Neural cell (in vitro differentiated cells): ENCODE data around the gene SMG1. TPM values are rescaled to one million over a fixed set of nuclear protein-coding genes. Genes with fewer than 3 reads are reported as not detected.
"Not testable (repeated sequence)": the region's sequence is repeated elsewhere in the genome, so short reads cannot be mapped to it uniquely, and the experiment has no call there.

Source experiments
- H2AFZ ChIP-seq: fragments of 200-600, 300-800 bp; sonication (generic), shearing (Covaris generic); 2 replicates; pipeline ENCODE4 v1.6.0; 2014; ENCODE audit warnings: low read depth, mild to moderate bottlenecking, antibody characterized with exemption, low read length, moderate library complexity
- H3F3A ChIP-seq: fragments of 200-600 bp; shearing (Covaris generic); 2 replicates; pipeline ENCODE4 v1.6.1; 2016; ENCODE audit warnings: mild to moderate bottlenecking, moderate library complexity, mixed read lengths, antibody characterized with exemption, low read length; ENCODE audit not compliant: insufficient read depth, poor library complexity, severe bottlenecking
- H3K27ac ChIP-seq: fragments of 200-600, 300-800 bp; sonication (generic), shearing (Covaris generic); 2 replicates; pipeline ENCODE4 v1.5.1; 2014; ENCODE audit warnings: mild to moderate bottlenecking, low read length, moderate library complexity
- H3K27me3 ChIP-seq: fragments of 300-800, 200-600 bp; sonication (generic), shearing (Covaris generic); 2 replicates; pipeline ENCODE4 v1.6.0; 2014; ENCODE audit warnings: mild to moderate bottlenecking, low read depth, low read length, moderate library complexity; ENCODE audit not compliant: insufficient read depth
- H3K36me3 ChIP-seq: fragments of 300-800, 200-600 bp; sonication (generic), shearing (Covaris generic); 2 replicates; pipeline ENCODE4 v1.5.1; 2014; ENCODE audit warnings: mild to moderate bottlenecking, antibody characterized with exemption, low read length, moderate library complexity; ENCODE audit not compliant: insufficient read depth
- H3K4me2 ChIP-seq: fragments of 300-800, 200-600 bp; sonication (generic), shearing (Covaris generic); 2 replicates; pipeline ENCODE4 v1.6.0; 2014; ENCODE audit warnings: mild to moderate bottlenecking, low read length
- H3K4me3 ChIP-seq: fragments of 300-800, 200-600 bp; sonication (generic), shearing (Covaris generic); 2 replicates; pipeline ENCODE4 v1.5.1; 2014; ENCODE audit warnings: mild to moderate bottlenecking, low read length, moderate library complexity
- H3K79me2 ChIP-seq: fragments of 200-600 bp; shearing (Covaris generic); replicated peaks from 2 replicates; pipeline ENCODE4 v1.6.0; 2014; ENCODE audit warnings: mild to moderate bottlenecking, low read length, moderate library complexity; ENCODE audit not compliant: insufficient read depth
- H3K9ac ChIP-seq: fragments of 300-800, 200-600 bp; sonication (generic), shearing (Covaris generic); 2 replicates; pipeline ENCODE4 v1.6.1; 2016; ENCODE audit warnings: mild to moderate bottlenecking, low read length, mixed read lengths
- H3K9me2 ChIP-seq: fragments of 200-600 bp; shearing (Covaris generic); 2 replicates; pipeline ENCODE4 v1.6.1; 2016; ENCODE audit warnings: mild to moderate bottlenecking, low read length, mixed read lengths; ENCODE audit not compliant: insufficient read depth
- H3K9me3 ChIP-seq: fragments of 200-600, 300-800 bp; sonication (generic), shearing (Covaris generic); 2 replicates; pipeline ENCODE4 v1.6.1; 2016; ENCODE audit warnings: mild to moderate bottlenecking, mixed run types, low read length, moderate library complexity, mixed read lengths
- H4K20me1 ChIP-seq: fragments of 200-600 bp; shearing (Covaris generic); 2 replicates; pipeline ENCODE4 v1.6.1; 2016; ENCODE audit warnings: mild to moderate bottlenecking, mixed run types; ENCODE audit not compliant: insufficient read depth
- CTCF ChIP-seq: fragments of 450-650 bp; IDR thresholded peaks from 2 replicates; pipeline ENCODE4 v1.5.1; 2014; ENCODE audit warnings: antibody characterized with exemption, mild to moderate bottlenecking, moderate library complexity; ENCODE audit not compliant: poor library complexity, severe bottlenecking
- EP300 ChIP-seq: fragments of 450-650 bp; conservative IDR thresholded peaks from 2 replicates; pipeline ENCODE4 v1.6.1; 2014; ENCODE audit warnings: antibody characterized with exemption, mild to moderate bottlenecking, moderate library complexity; ENCODE audit not compliant: poor library complexity, severe bottlenecking
- EZH2 ChIP-seq: fragments of 200-600, 300-800 bp; shearing (Covaris generic), sonication (generic); IDR thresholded peaks from 2 replicates; pipeline ENCODE4 v1.6.1; 2014; ENCODE audit warnings: antibody characterized with exemption, low read length, borderline replicate concordance, mild to moderate bottlenecking; ENCODE audit not compliant: insufficient read depth, poor library complexity, severe bottlenecking
- MXI1 ChIP-seq: fragments of 450-650 bp; conservative IDR thresholded peaks from 2 replicates; pipeline ENCODE4 v1.6.1; 2014; ENCODE audit warnings: antibody characterized with exemption, mild to moderate bottlenecking; ENCODE audit not compliant: poor library complexity, severe bottlenecking
- POLR2AphosphoS5 ChIP-seq: IDR thresholded peaks from 2 replicates; pipeline ENCODE4 v1.6.1; 2012
- RAD21 ChIP-seq: fragments of 450-650 bp; conservative IDR thresholded peaks from 2 replicates; pipeline ENCODE4 v1.6.1; 2014; ENCODE audit warnings: antibody characterized with exemption, mild to moderate bottlenecking, moderate library complexity
- REST ChIP-seq: IDR thresholded peaks from 2 replicates; pipeline ENCODE4 v1.6.1; 2012; ENCODE audit warnings: borderline replicate concordance
- SMC3 ChIP-seq: fragments of 450-650 bp; conservative IDR thresholded peaks from 2 replicates; pipeline ENCODE4 v1.6.1; 2014; ENCODE audit warnings: antibody characterized with exemption, mild to moderate bottlenecking, moderate library complexity; ENCODE audit not compliant: poor library complexity
- TAF1 ChIP-seq: IDR thresholded peaks from 2 replicates; pipeline ENCODE4 v1.6.1; 2012; ENCODE audit warnings: low read depth
- polyA plus RNA-seq: library from polyadenylated mRNA; depleted of rRNA; stranded (reverse); fragments of >200 nt; gene quantifications from 2 replicates; pipeline ENCODE4 v1.2.3, GENCODE V29; 2014

SMG1 gene
- polyA plus RNA-seq, 1 donor from 2014 or later: 26.3 TPM

DNA sequence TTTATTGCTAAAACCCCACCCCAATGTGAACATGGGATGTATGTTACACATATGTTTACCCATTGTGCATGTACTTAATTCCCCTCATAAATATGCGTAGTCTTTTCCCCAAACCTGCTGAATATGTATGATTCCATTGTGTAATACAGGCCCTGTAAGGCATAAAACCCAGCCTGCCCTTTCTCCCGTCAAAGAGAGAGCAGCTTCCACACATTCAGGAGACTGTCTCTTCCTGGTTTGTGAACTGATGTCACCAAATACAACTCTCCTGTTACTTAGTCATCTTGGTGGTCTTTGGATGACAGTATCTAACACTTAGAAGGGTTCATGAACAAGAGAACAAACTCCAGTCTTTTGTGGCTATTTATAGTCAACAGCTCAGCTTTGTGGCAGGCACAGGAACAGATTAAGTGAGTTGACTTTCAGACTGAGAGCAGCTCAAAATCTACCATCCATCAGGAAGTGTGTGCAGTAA is 32.9 kb upstream of the SMG1 start:
- Histone ChIP-seq H3K27me3 (no peaks in the 10 kb centered on the region), H3K79me2 (no peaks in the 10 kb centered on the region), H3K4me2 (no peak overlapping the region), H3K9me2 (no peaks in the 10 kb centered on the region), H4K20me1 (no peaks in the 10 kb centered on the region), H3K4me3 (no peak overlapping the region), H3K9me3 (no peaks in the 10 kb centered on the region), H3K27ac (peak overlapping the region; percentile 29), H2AFZ (peak overlapping the region; percentile 53), H3F3A (no peaks in the 10 kb centered on the region), H3K9ac (peak overlapping the region; percentile 41), H3K36me3 (no peaks in the 10 kb centered on the region)
- TF ChIP-seq RAD21: no peak
- no peak for TF ChIP-seq POLR2AphosphoS5
- TF ChIP-seq MXI1: no peak
- TF ChIP-seq EZH2: no peak
- TF ChIP-seq REST: no peak
- TF ChIP-seq SMC3: no peak
- no peak for TF ChIP-seq TAF1
- TF ChIP-seq CTCF: no peak
- TF ChIP-seq EP300: no peak

DNA sequence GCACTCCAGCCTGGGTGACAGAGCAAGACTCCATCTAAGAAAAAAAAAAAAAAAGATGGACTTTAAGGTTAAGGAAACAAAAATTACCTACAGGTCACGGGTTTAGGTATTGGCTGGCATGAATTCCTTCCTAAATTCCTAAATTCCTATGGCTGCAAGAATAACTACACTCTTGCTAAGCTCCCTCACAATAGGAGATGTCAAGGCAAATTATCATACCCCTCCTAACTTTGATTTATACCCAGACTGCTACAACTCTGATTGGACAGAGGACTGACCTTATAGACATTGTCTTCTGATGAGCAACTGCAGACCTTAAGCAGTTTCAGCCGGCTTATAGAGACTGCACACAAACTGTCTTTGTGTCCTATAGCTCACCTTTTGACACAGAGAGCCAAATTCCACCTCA is 32.4 kb upstream of the SMG1 start:
- no peaks in the 10 kb centered on the region for H3K79me2 ChIP-seq
- no peaks in the 10 kb centered on the region for H3K27me3 ChIP-seq
- H3K9me3 ChIP-seq: no peaks in the 10 kb centered on the region
- no peaks in the 10 kb centered on the region for H3K36me3 ChIP-seq
- H3K4me2 ChIP-seq: no peak overlapping the region
- no peak overlapping the region for H3K4me3 ChIP-seq
- no peaks in the 10 kb centered on the region for H4K20me1 ChIP-seq
- H2AFZ ChIP-seq: peak overlapping the region; percentile 53
- no peaks in the 10 kb centered on the region for H3F3A ChIP-seq
- H3K27ac ChIP-seq: peak overlapping the region; percentile 29
- no peaks in the 10 kb centered on the region for H3K9me2 ChIP-seq
- H3K9ac ChIP-seq: peak overlapping the region; percentile 41
- no peak for TF ChIP-seq EP300
- no peak for TF ChIP-seq RAD21
- TF ChIP-seq SMC3: no peak
- no peak for TF ChIP-seq POLR2AphosphoS5
- TF ChIP-seq CTCF: no peak
- TF ChIP-seq EZH2: no peak
- no peak for TF ChIP-seq TAF1
- no peak for TF ChIP-seq REST
- no peak for TF ChIP-seq MXI1

- H3K4me3 ChIP-seq, H4K20me1 ChIP-seq: not testable (repeated sequence)
Measured at GRCh38 chr16:18956658-18957241, 30.5 kb upstream of the SMG1 start.

More at GRCh38 chr16:18956658-18957241, 30.5 kb upstream of the SMG1 start:
- not testable (repeated sequence) for H2AFZ ChIP-seq, H3F3A ChIP-seq, H3K27me3 ChIP-seq, H3K79me2 ChIP-seq, H3K4me2 ChIP-seq, H3K27ac ChIP-seq, H3K36me3 ChIP-seq, H3K9ac ChIP-seq, H3K9me2 ChIP-seq, H3K9me3 ChIP-seq
